SK-N-SH treated with all-trans-retinoic acid at 6 μM for 48 hours (cell line): ENCODE measurements around the gene BYSL.

ENCODE experiments used
- ATAC-seq: fragments of 200-7000 bp; cut with Tn5 transposase; 3 replicates; pipeline ENCODE4 v1.9.1; 2020; ENCODE audit warnings: mild to moderate bottlenecking, moderate library complexity
- BACH2 ChIP-seq: fragments of 250-450 bp; sonication (Bioruptor Pico); IDR thresholded peaks from 2 replicates; pipeline ENCODE4 v1.9.0; 2021; ENCODE audit warnings: mild to moderate bottlenecking, borderline replicate concordance
- CREB5 ChIP-seq: fragments of 250-450 bp; sonication (Bioruptor Pico); IDR thresholded peaks from 2 replicates; pipeline ENCODE4 v1.5.1; 2020; ENCODE audit warnings: low read depth, mild to moderate bottlenecking, moderate library complexity
- CSDC2 ChIP-seq: fragments of 250-450 bp; sonication (Bioruptor Pico); IDR thresholded peaks from 2 replicates; pipeline ENCODE4 v1.5.0; 2020; ENCODE audit warnings: mild to moderate bottlenecking, moderate library complexity
- CSRNP3 ChIP-seq: fragments of 250-450 bp; sonication (Bioruptor Pico); IDR thresholded peaks from 2 replicates; pipeline ENCODE4 v1.5.1; 2021; ENCODE audit warnings: mild to moderate bottlenecking, moderate library complexity
- ESRRG ChIP-seq: fragments of 250-450 bp; sonication (Bioruptor Pico); IDR thresholded peaks from 2 replicates; pipeline ENCODE4 v1.6.1; 2021; ENCODE audit warnings: mild to moderate bottlenecking
- GLIS3 ChIP-seq: fragments of 250-450 bp; sonication (Bioruptor Pico); IDR thresholded peaks from 2 replicates; pipeline ENCODE4 v1.5.0; 2020; ENCODE audit warnings: mild to moderate bottlenecking, moderate library complexity
- ISL1 ChIP-seq: fragments of 250-450 bp; sonication (Bioruptor Pico); IDR thresholded peaks from 2 replicates; pipeline ENCODE4 v2.1.2; 2022; ENCODE audit warnings: mild to moderate bottlenecking, moderate library complexity
- OSR1 ChIP-seq: fragments of 250-450 bp; sonication (Bioruptor Pico); IDR thresholded peaks from 2 replicates; pipeline ENCODE4 v1.8.0; 2022; ENCODE audit warnings: moderate library complexity, mild to moderate bottlenecking, inconsistent platforms
- PATZ1 ChIP-seq: fragments of 250-450 bp; sonication (Bioruptor Pico); IDR thresholded peaks from 2 replicates; pipeline ENCODE4 v1.8.0; 2020; ENCODE audit warnings: mild to moderate bottlenecking, moderate library complexity, borderline replicate concordance
- PPARA ChIP-seq: fragments of 250-450 bp; sonication (Bioruptor Pico); IDR thresholded peaks from 2 replicates; pipeline ENCODE4 v1.5.0; 2020; ENCODE audit warnings: mild to moderate bottlenecking, borderline replicate concordance
- RARB ChIP-seq: fragments of 250-450 bp; sonication (Bioruptor Pico); IDR thresholded peaks from 2 replicates; pipeline ENCODE4 v1.8.0; 2021; ENCODE audit warnings: mild to moderate bottlenecking, moderate library complexity
- SNAI2 ChIP-seq: fragments of 250-450 bp; sonication (Bioruptor Pico); IDR thresholded peaks from 2 replicates; pipeline ENCODE4 v1.5.0; 2020; ENCODE audit warnings: mild to moderate bottlenecking, moderate library complexity
- TCF4 ChIP-seq: fragments of 250-450 bp; sonication (Bioruptor Pico); IDR thresholded peaks from 2 replicates; pipeline ENCODE4 v1.8.0; 2021; ENCODE audit warnings: mild to moderate bottlenecking, moderate library complexity, borderline replicate concordance
- ZC3H10 ChIP-seq: fragments of 250-450 bp; sonication (Bioruptor Pico); IDR thresholded peaks from 2 replicates; pipeline ENCODE4 v1.5.1; 2021; ENCODE audit warnings: mild to moderate bottlenecking, moderate library complexity
- ZFP3 ChIP-seq: fragments of 250-450 bp; sonication (Bioruptor Pico); IDR thresholded peaks from 2 replicates; pipeline ENCODE4 v1.5.0; 2020; ENCODE audit warnings: mild to moderate bottlenecking, moderate library complexity
- ZFP30 ChIP-seq: fragments of 450-650 bp; formaldehyde crosslinking; IDR thresholded peaks from 2 replicates; pipeline ENCODE4 v1.5.0; 2022; ENCODE audit warnings: mild to moderate bottlenecking, moderate library complexity
- ZNF565 ChIP-seq: fragments of 450-650 bp; formaldehyde crosslinking; conservative IDR thresholded peaks from 2 replicates; pipeline ENCODE4 v1.5.0; 2020; ENCODE audit warnings: low read depth, mild to moderate bottlenecking, moderate library complexity
- ZNF70 ChIP-seq: fragments of 450-650 bp; formaldehyde crosslinking; IDR thresholded peaks from 2 replicates; pipeline ENCODE4 v1.5.0; 2020; ENCODE audit warnings: mild to moderate bottlenecking, moderate library complexity
- ZNF8 ChIP-seq: fragments of 450-650 bp; formaldehyde crosslinking; IDR thresholded peaks from 2 replicates; pipeline ENCODE4 v1.5.0; 2020; ENCODE audit warnings: mild to moderate bottlenecking, moderate library complexity
- TF ChIP-seq, protein P1 (sequence below): fragments of 250-450 bp; sonication (Bioruptor Pico); IDR thresholded peaks from 2 replicates; pipeline ENCODE4 v1.8.0; 2021; ENCODE audit warnings: low read depth, mild to moderate bottlenecking, moderate library complexity, borderline replicate concordance

The BYSL gene

DNA sequence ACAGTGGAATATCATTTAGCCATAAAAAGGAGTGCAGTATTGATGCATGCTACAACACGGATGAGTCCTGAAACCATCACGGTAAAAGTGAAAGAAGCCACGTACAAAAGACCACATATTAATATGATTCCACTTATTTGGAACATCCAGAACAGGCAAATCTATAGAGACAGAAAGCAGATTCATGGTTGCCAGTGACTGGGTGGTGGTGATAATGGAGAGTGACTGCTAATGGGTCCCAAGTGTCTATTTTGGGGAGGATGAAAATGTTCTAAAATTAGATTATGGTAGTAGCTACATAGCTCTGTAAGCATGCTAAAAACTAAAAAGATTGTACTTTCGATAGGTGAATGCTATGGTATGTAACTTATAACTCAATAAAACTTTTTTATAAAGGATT lies 38.7 kb downstream of the BYSL start:
- ATAC-seq, result no peak
- TF ChIP-seq OSR1 (CRISPR knock-in tag) (no peak), CSRNP3 (CRISPR knock-in tag) (no peak), SNAI2 (CRISPR knock-in tag) (no peak), BACH2 (no peak), ISL1 (CRISPR knock-in tag) (no peak), ZFP30 (CRISPR knock-in tag) (no peak), ZFP3 (CRISPR knock-in tag) (no peak), ZC3H10 (CRISPR knock-in tag) (no peak), TCF4 (CRISPR knock-in tag) (no peak), PATZ1 (CRISPR knock-in tag) (no peak), GLIS3 (CRISPR knock-in tag) (no peak), ESRRG (no peak), CREB5 (CRISPR knock-in tag) (no peak), ZNF70 (CRISPR knock-in tag) (no peak), ZNF8 (CRISPR knock-in tag) (no peak), CSDC2 (CRISPR knock-in tag) (no peak), RARB (no peak), ZNF565 (CRISPR knock-in tag) (no peak), PPARA (CRISPR knock-in tag) (no peak)
- TF ChIP-seq, protein P1, sequence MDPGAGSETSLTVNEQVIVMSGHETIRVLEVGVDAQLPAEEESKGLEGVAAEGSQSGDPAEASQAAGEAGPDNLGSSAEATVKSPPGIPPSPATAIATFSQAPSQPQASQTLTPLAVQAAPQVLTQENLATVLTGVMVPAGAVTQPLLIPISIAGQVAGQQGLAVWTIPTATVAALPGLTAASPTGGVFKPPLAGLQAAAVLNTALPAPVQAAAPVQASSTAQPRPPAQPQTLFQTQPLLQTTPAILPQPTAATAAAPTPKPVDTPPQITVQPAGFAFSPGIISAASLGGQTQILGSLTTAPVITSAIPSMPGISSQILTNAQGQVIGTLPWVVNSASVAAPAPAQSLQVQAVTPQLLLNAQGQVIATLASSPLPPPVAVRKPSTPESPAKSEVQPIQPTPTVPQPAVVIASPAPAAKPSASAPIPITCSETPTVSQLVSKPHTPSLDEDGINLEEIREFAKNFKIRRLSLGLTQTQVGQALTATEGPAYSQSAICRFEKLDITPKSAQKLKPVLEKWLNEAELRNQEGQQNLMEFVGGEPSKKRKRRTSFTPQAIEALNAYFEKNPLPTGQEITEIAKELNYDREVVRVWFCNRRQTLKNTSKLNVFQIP (CRISPR knock-in tag), result no peak

DNA sequence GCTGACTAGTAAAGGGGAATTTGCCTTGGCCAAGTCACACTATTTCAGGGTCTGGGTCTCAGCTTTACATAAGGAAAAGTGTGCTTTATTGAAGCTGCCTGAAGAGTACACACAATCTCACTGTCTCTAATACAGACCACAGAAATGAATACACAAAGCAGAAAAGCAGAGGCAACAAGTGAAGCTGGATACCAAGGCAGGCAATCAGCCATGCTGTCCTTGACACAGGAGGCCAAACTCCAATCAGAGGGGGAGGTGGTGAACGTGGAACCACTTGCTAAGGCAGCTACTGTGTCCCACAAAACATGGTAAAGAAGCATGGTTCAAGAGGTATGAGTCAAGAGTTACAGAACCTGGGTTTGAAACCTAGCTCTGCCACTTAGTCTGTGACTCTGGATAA lies 42.1 kb downstream of the BYSL start:
- no peak for ATAC-seq
- TF ChIP-seq ZNF8 (CRISPR knock-in tag) (no peak), ZFP30 (CRISPR knock-in tag) (no peak), RARB (no peak), ESRRG (no peak), ZNF70 (CRISPR knock-in tag) (no peak), BACH2 (no peak), PATZ1 (CRISPR knock-in tag) (no peak), ZFP3 (CRISPR knock-in tag) (no peak), ZNF565 (CRISPR knock-in tag) (no peak), SNAI2 (CRISPR knock-in tag) (no peak), GLIS3 (CRISPR knock-in tag) (no peak)
- TF ChIP-seq, protein P1 (CRISPR knock-in tag), result no peak
